ENCODE measurements around the gene PHF21B. TPM values are rescaled to one million over a fixed set of nuclear protein-coding genes. Genes with fewer than 3 reads are reported as not detected.

The PHF21B gene
- total RNA-seq, 4 donors from 2014 or later, result 0.50 to 9.4 (median 1.8) TPM; not detected in 1

GRCh38 chr22:44846726-44847275 lies 163.0 kb downstream of the PHF21B start:
- no peaks in the 10 kb centered on the region for H3K36me3 ChIP-seq
- DNase-seq (ENCODE audit: extremely low spot score), result no peak
- TF ChIP-seq POLR2A (IDR thresholded peaks at IDR 0.05; ENCODE audit: low read depth), result no peak
- no peak for TF ChIP-seq POLR2AphosphoS5 (IDR thresholded peaks at IDR 0.05)
- no peak for TF ChIP-seq EP300 (IDR thresholded peaks at IDR 0.05)
- TF ChIP-seq CTCF (IDR thresholded peaks at IDR 0.05), result no peak
- 90% methylated on average over 16 of the region's 16 CpGs for WGBS
- peaks cover 0 to 15% (median 6%) of the 10 kb centered on the region in 4 donors for H3K9me3 ChIP-seq
- H3K4me3 ChIP-seq, result no peak overlapping the region
- H3K27ac ChIP-seq (replicated peaks in 1 of 4), result no peak overlapping the region
- H3K4me1 ChIP-seq, result no peaks in the 10 kb centered on the region
- H3K27me3 ChIP-seq, result peaks cover 0 to 20% (median 0%) of the 10 kb centered on the region in 4 donors
- intact Hi-C loops (cut with DNase I), result no loop called here

- intact Hi-C loops (cut with DNase I), result no loop called here
- H3K4me1 ChIP-seq, result no peaks in the 10 kb centered on the region
- H3K4me3 ChIP-seq, result no peak overlapping the region
- TF ChIP-seq POLR2AphosphoS5 (IDR thresholded peaks at IDR 0.05) (no peak), EP300 (IDR thresholded peaks at IDR 0.05) (no peak), POLR2A (IDR thresholded peaks at IDR 0.05; ENCODE audit: low read depth) (no peak), CTCF (IDR thresholded peaks at IDR 0.05) (no peak)
- DNase-seq (ENCODE audit: extremely low spot score), result no peak
- H3K27ac ChIP-seq (replicated peaks in 1 of 4), result no peak overlapping the region
- peaks cover 0 to 21% (median 0%) of the 10 kb centered on the region in 4 donors for H3K27me3 ChIP-seq
- peaks cover 0 to 15% (median 6%) of the 10 kb centered on the region in 4 donors for H3K9me3 ChIP-seq
- no peaks in the 10 kb centered on the region for H3K36me3 ChIP-seq
- WGBS, result 83% methylated on average over 13 of the region's 25 CpGs
Measured at GRCh38 chr22:44845796-44846720, 163.7 kb downstream of the PHF21B start.

GRCh38 chr22:44845191-44845590 lies 164.6 kb downstream of the PHF21B start:
- peaks cover 0 to 30% (median 0%) of the 10 kb centered on the region in 4 donors for H3K27me3 ChIP-seq
- intact Hi-C loops (cut with DNase I), result no loop called here
- H3K9me3 ChIP-seq, result peaks cover 0 to 15% (median 6%) of the 10 kb centered on the region in 4 donors
- 95% methylated on average over 8 of the region's 8 CpGs for WGBS
- no peaks in the 10 kb centered on the region for H3K36me3 ChIP-seq
- no peak overlapping the region for H3K4me3 ChIP-seq
- H3K4me1 ChIP-seq, result no peaks in the 10 kb centered on the region
- no peak overlapping the region for H3K27ac ChIP-seq (replicated peaks in 1 of 4)
- no peak for DNase-seq (ENCODE audit: extremely low spot score)
- TF ChIP-seq POLR2A (IDR thresholded peaks at IDR 0.05; ENCODE audit: low read depth) (no peak), POLR2AphosphoS5 (IDR thresholded peaks at IDR 0.05) (no peak), CTCF (IDR thresholded peaks at IDR 0.05) (no peak), EP300 (IDR thresholded peaks at IDR 0.05) (no peak)

- Histone ChIP-seq H3K36me3 (no peaks in the 10 kb centered on the region), H3K27me3 (peaks cover 0 to 49% (median 0%) of the 10 kb centered on the region in 4 donors), H3K4me1 (peaks cover 0 to 7% (median 0%) of the 10 kb centered on the region in 4 donors), H3K27ac (replicated peaks in 1 of 4) (no peak overlapping the region), H3K4me3 (no peak overlapping the region), H3K9me3 (peaks cover 0 to 15% (median 6%) of the 10 kb centered on the region in 4 donors)
- no peak for DNase-seq (ENCODE audit: extremely low spot score)
- TF ChIP-seq CTCF (IDR thresholded peaks at IDR 0.05) (no peak), POLR2A (IDR thresholded peaks at IDR 0.05; ENCODE audit: low read depth) (no peak)
- intact Hi-C loops (cut with DNase I), result no loop called here
- WGBS, result 75% methylated on average over 7 of the region's 7 CpGs
Measured at GRCh38 chr22:44842417-44842816, 167.4 kb downstream of the PHF21B start.

All from esophagus muscularis mucosa (tissue), 4 donors.